Suprapubic skin (tissue), 4 donors: Measurements from ENCODE around the gene SPDL1. TPM values are rescaled to one million over a fixed set of nuclear protein-coding genes. Genes with fewer than 3 reads are reported as not detected.

Experiments
- DNase-seq, 2 donors: peaks; one replicate each; pipeline ENCODE4 v3.0.0-alpha.2; 2019; ENCODE audit warnings: low spot score in 2 of 2
- H3K27ac ChIP-seq: fragments of 200-600 bp; sonication (generic); one replicate; pipeline ENCODE4 v1.5.1; 2019
- H3K27me3 ChIP-seq: fragments of 200-600 bp; sonication (generic); one replicate; pipeline ENCODE4 v1.5.1; 2019
- H3K36me3 ChIP-seq: fragments of 200-600 bp; sonication (generic); one replicate; pipeline ENCODE4 v1.5.1; 2019
- H3K4me1 ChIP-seq: fragments of 200-600 bp; sonication (generic); one replicate; pipeline ENCODE4 v1.5.1; 2019
- H3K4me3 ChIP-seq: fragments of 200-600 bp; sonication (generic); one replicate; pipeline ENCODE4 v1.5.1; 2019; ENCODE audit warnings: mild to moderate bottlenecking
- H3K9me3 ChIP-seq: fragments of 200-600 bp; sonication (generic); one replicate; pipeline ENCODE4 v1.5.1; 2019
- EP300 ChIP-seq: sonication (generic); formaldehyde crosslinking; IDR thresholded peaks from one replicate; pipeline ENCODE4 v1.6.1; 2017; ENCODE audit warnings: antibody characterized with exemption
- POLR2A ChIP-seq, 2 donors: fragments of 450-650 bp; IDR thresholded peaks; one replicate each; pipeline ENCODE4 v1.6.1; 2017; ENCODE audit warnings: antibody characterized with exemption in 2 of 2, mild to moderate bottlenecking in 2 of 2, moderate library complexity in 2 of 2
- POLR2AphosphoS5 ChIP-seq, 3 donors: sonication (generic); formaldehyde crosslinking; IDR thresholded peaks; one replicate each; pipeline ENCODE4 v1.6.1; 2017; ENCODE audit warnings: antibody characterized with exemption in 3 of 3
- WGBS: methylation state at CpG from one replicate; pipeline ENCODE4 v1.1.5; 2018; 5-methylcytosine and 5-hydroxymethylcytosine counted together
- total RNA-seq, 4 donors: library from RNA; depleted of rRNA; stranded (reverse); fragments of >200 nt; gene quantifications; one replicate each; pipeline ENCODE4 v1.1.0, GENCODE V29; 2016
- TF ChIP-seq, protein P1 (sequence below), 2 donors: fragments of 200-600 bp in 1 of 2; fragments of 450-650 bp in 1 of 2; sonication (generic) in 1 of 2; IDR thresholded peaks; one replicate each; pipeline ENCODE4 v1.5.1; 2016 to 2019; ENCODE audit warnings: antibody characterized with exemption in 2 of 2, mild to moderate bottlenecking in 1 of 2, moderate library complexity in 1 of 2

The SPDL1 gene
- total RNA-seq, 4 donors from 2014 or later, result 6.4 to 9.4 (median 7.3) TPM

DNA sequence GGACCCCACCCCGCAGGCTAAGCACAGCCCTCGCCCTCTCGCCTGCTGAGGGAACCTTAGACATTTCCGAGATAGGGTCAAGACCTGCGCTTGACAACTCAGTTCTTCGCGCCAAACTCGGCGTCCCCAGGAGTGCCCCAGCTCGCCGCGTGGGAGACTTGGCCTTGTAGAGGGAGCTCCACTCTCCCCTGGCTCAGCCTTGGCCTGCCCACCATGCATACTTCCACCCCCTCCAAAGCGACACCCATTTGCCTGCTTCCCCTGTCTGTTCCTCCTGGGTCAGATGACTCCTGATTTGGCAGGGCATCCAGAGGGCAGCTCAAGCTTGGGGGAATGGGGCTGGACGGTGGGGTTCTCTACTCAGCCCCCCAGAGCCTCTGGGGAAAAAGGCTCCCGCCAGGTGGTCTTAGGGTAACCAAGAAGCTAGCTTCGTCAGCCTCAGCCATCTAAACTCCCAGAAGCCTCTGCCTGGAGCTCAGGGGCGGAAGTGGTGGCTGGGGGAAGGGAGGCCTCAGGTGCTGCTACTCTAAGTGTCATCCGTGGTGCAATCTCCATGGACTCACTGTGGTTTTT lies 54.1 kb downstream of the SPDL1 start:
- TF ChIP-seq EP300, result no peak
- Histone ChIP-seq H3K9me3 (peaks cover 9% of the 10 kb centered on the region), H3K27me3 (peaks cover 20% of the 10 kb centered on the region), H3K4me3 (peak overlapping the region; percentile 49), H3K36me3 (no peaks in the 10 kb centered on the region), H3K4me1 (peaks cover 12% of the 10 kb centered on the region), H3K27ac (peak overlapping the region; percentile 35)
- WGBS, result 26% methylated on average over 9 of the region's 18 CpGs
- no peak for DNase-seq

DNA sequence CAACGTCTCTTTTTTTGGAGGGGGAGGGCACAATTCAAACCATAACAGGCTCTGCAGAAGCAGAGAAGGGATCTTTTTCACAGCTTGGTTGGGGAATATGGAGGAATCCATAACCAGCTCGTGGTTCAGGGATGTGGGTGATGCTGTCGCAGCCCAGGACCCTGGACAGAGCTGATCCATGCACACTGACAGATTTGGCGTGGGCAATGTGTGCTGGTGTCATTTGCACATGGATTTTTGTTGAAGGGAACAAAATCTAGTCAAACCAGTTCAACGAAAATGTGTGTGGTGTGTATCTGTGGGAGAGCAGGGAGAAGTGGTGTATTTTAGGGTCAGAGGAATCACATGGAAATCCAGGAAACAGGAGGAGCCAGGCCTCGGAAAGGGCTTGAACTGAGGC lies 57.7 kb downstream of the SPDL1 start:
- Histone ChIP-seq H3K36me3 (no peaks in the 10 kb centered on the region), H3K4me3 (no peak overlapping the region), H3K9me3 (peaks cover 9% of the 10 kb centered on the region), H3K4me1 (peaks cover 12% of the 10 kb centered on the region), H3K27ac (no peak overlapping the region), H3K27me3 (peaks cover 18% of the 10 kb centered on the region)
- 14% methylated on average over 6 of the region's 6 CpGs for WGBS
- TF ChIP-seq POLR2A (IDR thresholded peaks at IDR 0.05), result no peak
- TF ChIP-seq, protein P1, sequence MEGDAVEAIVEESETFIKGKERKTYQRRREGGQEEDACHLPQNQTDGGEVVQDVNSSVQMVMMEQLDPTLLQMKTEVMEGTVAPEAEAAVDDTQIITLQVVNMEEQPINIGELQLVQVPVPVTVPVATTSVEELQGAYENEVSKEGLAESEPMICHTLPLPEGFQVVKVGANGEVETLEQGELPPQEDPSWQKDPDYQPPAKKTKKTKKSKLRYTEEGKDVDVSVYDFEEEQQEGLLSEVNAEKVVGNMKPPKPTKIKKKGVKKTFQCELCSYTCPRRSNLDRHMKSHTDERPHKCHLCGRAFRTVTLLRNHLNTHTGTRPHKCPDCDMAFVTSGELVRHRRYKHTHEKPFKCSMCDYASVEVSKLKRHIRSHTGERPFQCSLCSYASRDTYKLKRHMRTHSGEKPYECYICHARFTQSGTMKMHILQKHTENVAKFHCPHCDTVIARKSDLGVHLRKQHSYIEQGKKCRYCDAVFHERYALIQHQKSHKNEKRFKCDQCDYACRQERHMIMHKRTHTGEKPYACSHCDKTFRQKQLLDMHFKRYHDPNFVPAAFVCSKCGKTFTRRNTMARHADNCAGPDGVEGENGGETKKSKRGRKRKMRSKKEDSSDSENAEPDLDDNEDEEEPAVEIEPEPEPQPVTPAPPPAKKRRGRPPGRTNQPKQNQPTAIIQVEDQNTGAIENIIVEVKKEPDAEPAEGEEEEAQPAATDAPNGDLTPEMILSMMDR (IDR thresholded peaks at IDR 0.05), result no peak
- no peak for TF ChIP-seq POLR2AphosphoS5 (IDR thresholded peaks at IDR 0.05)
- TF ChIP-seq EP300, result no peak
- no peak for DNase-seq

DNA sequence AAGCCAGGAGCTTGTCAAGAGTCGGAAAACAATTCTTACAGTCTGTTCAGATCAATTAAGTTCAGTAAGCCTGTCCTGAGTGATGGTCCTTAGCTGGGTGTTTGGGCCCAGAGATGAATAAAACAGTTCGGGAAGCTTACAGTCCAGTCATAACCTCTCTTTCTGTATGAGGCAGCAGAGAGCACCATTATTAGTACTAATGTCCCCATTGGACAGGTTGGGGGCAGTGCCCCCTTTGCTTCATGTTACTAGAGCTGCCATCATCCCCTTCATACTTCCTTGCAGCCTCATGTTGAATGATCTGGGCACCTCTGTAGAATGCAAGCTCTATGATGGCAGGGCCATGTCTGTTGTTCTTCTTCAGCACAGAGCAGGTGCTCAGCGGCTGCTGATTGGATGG lies 63.3 kb downstream of the SPDL1 start:
- TF ChIP-seq EP300, result no peak
- TF ChIP-seq POLR2A (IDR thresholded peaks at IDR 0.05), result no peak
- no peak for TF ChIP-seq POLR2AphosphoS5 (IDR thresholded peaks at IDR 0.05)
- TF ChIP-seq, protein P1 (IDR thresholded peaks at IDR 0.05), result no peak
- Histone ChIP-seq H3K27ac (no peak overlapping the region), H3K4me3 (no peak overlapping the region), H3K4me1 (no peaks in the 10 kb centered on the region), H3K27me3 (no peaks in the 10 kb centered on the region), H3K9me3 (no peaks in the 10 kb centered on the region), H3K36me3 (no peaks in the 10 kb centered on the region)
- WGBS, result 90% methylated on average over 3 of the region's 3 CpGs
- no peak for DNase-seq

DNA sequence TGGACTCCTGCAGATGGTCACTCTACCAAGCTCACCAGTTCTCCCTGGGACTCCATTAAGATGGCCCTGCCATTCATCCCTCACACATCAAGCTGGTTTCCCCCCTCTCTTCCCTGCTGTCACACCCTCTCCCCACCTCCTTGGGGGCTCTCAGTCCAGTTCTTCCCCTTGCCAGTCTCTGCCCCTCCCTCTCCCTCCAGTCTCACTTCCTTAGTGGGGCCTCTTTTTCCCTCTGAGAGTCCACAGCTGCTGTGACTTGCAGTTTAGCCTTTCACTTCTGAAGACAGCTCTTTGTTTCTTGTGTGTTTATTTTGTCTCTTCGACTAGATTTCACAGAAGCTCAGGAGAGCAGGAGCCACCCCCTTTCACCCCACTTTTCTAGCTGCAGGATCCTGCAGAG lies 64.0 kb downstream of the SPDL1 start:
- Histone ChIP-seq H3K27ac (no peak overlapping the region), H3K36me3 (no peaks in the 10 kb centered on the region), H3K27me3 (no peaks in the 10 kb centered on the region), H3K4me1 (peaks cover 3% of the 10 kb centered on the region), H3K9me3 (no peaks in the 10 kb centered on the region), H3K4me3 (no peak overlapping the region)
- 0% methylated on average over 1 of the region's 1 CpG for WGBS
- no peak for DNase-seq
- TF ChIP-seq, protein P1 (IDR thresholded peaks at IDR 0.05), result no peak
- TF ChIP-seq POLR2A (IDR thresholded peaks at IDR 0.05) (no peak), EP300 (no peak), POLR2AphosphoS5 (IDR thresholded peaks at IDR 0.05) (no peak)

DNA sequence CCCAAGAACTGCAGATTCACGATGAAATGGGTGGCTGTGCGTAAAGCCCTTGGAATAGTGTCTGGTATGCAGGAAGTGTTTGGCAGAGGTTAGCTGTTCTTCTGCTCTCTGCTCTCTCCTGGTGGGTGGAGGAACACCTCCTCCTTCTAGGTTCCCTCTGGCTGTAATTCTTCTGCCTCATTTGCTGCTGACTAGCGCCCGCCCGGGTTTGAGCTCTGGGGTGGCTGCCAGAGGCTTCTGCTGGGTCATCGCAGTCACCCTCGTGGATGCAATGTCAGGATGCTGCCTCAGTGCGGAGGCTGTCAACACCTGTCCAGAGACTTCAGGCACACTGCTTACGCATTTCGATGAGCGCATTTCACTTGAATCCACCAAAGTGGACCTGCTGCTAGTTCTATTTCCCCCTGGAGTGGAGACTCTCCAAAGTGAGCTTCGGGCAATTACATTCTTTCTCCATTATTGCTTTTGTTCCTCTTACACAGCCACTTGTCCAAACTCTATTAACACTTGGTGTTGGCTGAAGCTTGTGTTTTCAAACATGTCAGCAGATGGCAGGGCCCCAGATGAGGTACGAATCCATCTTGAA lies 65.2 kb downstream of the SPDL1 start:
- 60% methylated on average over 13 of the region's 13 CpGs for WGBS
- TF ChIP-seq POLR2AphosphoS5 (IDR thresholded peaks at IDR 0.05) (no peak), POLR2A (IDR thresholded peaks at IDR 0.05) (no peak), EP300 (no peak)
- TF ChIP-seq, protein P1 (IDR thresholded peaks at IDR 0.05), result no peak
- Histone ChIP-seq H3K9me3 (no peaks in the 10 kb centered on the region), H3K27me3 (no peaks in the 10 kb centered on the region), H3K36me3 (no peaks in the 10 kb centered on the region), H3K4me3 (no peak overlapping the region), H3K4me1 (peaks cover 3% of the 10 kb centered on the region), H3K27ac (no peak overlapping the region)
- no peak for DNase-seq
